DND-41 (cell line): Measurements from ENCODE around the gene GOT1.

Experiments used
- CTCF ChIP-seq: IDR thresholded peaks from 2 replicates; pipeline ENCODE4 v1.5.1; 2012; ENCODE audit warnings: borderline replicate concordance, low read length, moderate library complexity, mild to moderate bottlenecking; ENCODE audit not compliant: poor library complexity, severe bottlenecking; ENCODE audit errors: extremely low read depth
- EZH2 ChIP-seq: IDR thresholded peaks from 3 replicates; pipeline ENCODE4 v1.6.1; 2012; ENCODE audit warnings: borderline replicate concordance, low read depth, mild to moderate bottlenecking, moderate library complexity, low read length, inconsistent platforms; ENCODE audit not compliant: severe bottlenecking

DNA sequence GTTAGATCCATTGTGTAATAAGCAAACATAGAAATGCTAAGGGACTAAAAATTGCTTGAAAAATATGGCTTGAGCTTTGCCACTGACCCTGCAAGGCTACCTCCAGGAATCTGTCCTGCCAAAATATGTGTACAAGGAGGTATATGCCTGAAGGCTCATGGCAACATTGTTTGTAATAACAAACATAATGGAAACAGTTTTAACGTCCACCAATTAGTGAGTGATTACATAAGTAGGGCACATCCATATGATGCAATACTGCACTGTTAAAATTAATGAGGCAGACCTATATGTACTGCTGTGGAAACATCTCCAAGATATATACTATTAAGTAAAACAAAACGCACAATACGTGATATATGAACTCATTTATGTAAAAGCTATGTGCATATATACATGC is 13.1 kb upstream of the GOT1 start:
- TF ChIP-seq EZH2 (no peak), CTCF (no peak)
